GM21381 (cell line): ENCODE data around the gene ZNF277.
"Not testable (repeated sequence)": the region's sequence is repeated elsewhere in the genome, so short reads cannot be mapped to it uniquely, and the experiment has no call there.

Experiments used
- ATAC-seq: cut with Tn5 transposase; IDR thresholded peaks from one replicate; pipeline ENCODE4 v1.9.1; 2021; ENCODE audit warnings: mild to moderate bottlenecking, moderate library complexity; ENCODE audit not compliant: unreplicated experiment

The ZNF277 gene

DNA sequence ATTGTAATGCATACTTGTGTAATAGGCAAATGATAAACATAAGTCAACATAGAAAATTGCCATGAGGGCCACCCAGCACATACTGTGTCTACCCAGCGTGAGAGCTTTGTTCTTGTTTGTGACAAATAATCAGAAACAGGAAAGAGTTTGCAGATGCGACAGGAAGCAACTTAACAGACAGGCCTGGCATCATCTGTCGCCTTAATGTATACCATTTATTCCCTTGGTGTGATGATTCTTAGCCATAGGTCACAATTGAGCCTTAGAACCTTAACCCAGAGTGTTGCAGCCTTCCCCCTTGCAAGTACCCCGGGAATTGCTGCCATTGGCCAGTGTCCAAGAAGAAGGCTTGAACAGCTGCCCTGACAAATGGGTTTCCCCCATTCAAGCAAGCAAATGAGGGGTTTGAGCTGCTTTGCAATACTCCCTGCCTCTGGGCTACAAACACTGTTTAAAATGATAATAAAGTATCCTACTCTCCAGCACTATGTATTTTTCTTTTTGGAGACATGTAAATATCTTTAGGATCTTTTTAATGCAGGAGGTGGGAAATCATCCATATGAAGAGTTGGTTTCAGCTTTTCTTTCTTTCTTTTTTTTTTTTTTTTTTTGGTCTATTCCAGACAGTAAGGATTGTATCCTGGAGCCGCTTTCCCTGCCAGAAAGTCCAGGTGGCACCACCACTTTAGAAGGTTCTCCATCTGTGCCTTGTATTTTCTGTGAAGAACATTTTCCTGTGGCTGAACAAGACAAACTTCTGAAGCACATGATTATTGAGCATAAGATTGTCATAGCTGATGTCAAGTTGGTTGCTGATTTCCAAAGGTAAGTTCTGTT lies 80.0 kb downstream of the ZNF277 start:
- peak; percentile 34 for ATAC-seq

DNA sequence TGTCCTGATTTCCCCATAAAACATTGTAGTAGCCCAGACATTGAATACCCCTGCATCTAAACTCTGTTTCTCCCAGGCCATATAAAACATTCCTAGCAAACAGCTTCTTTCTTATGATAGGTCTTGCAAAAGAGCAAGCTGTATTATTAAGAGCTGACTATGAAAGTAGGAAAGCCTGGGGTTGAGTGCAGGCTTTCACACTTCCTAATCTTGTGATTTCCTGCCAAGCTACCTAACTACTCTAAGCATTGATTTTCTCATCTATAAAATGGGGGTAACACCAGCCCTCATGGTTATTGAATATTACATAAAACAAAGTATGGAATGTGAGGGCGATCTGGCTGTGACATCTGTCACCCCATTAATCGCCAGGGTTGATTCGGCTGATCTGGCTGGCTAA lies 81.8 kb downstream of the ZNF277 start:
- ATAC-seq, result no peak

DNA sequence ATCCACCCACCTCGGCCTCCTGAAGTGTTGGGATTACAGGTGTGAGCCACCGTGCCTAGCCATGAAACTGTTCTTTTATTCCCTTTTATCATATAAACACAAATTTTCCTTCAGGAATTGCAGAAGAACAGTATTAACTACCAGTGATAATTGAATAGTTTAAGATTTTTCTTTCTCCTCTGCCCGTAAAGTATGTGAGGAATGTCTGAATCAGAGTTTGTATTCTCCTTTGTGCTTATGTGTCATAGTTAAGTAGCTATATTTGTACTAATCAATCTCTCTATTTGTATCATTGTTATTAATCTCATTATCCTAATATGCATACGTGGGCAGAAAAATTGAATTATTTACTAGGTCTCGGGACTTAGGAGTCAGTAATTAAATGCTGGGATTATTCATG lies 83.6 kb downstream of the ZNF277 start:
- ATAC-seq, result no peak

DNA sequence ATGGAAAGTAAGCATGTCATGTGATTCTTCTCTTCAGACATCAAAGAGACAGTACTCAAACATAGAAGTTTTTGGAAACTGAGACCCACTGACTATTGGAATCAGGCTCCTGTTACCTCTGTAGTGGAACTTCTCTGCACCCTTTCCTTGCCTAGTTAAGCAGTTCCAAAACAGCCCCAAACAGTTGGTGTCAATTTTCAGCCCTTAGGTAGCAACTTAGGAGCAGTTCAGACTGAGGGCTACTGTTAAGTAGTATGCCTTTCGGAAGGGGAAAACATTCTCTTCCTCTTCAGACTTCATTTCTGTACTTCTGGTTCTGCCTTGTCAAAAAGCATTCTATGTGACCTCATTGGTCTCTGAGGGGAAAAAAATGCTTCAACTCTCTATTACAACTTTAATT lies 85.7 kb downstream of the ZNF277 start:
- ATAC-seq, result no peak

DNA sequence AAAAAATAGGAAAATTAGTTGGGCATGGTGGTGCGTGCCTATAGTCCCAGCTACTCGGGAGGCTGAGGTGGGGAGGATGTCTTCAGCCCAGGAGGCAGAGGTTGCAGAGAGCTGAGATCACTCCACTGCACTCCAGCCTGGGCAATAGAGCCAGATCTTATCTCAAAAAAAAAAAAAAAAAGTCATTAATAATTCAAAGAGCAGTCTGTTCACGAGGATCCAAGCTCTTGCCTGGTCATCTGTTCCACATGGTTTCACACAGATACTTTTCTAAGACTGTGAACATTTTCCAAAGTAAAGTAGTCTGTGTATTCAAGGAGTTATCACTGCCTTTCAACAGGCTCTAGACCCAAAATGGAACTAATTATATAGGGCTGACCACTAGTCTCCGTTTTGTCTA lies 86.9 kb downstream of the ZNF277 start:
- no peak for ATAC-seq

DNA sequence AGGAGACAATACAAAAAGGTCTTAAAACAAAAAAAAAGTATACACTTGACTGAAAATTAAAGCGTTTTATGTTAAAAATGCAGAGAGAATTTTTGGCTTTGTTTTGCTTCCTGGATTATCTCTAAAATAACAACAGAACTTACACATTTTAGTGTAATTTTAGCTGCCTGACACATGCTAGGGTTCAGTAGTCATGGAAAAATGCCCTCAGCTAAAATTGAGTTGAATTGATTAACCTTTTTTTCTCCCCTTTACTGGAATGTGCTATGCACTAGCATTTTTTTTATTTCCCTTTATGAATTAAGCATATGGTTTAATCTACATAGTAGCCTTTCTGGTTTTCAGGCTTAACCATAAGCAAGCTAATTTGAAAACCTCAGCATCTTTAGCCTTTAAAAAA lies 89.9 kb downstream of the ZNF277 start:
- ATAC-seq, result no peak

DNA sequence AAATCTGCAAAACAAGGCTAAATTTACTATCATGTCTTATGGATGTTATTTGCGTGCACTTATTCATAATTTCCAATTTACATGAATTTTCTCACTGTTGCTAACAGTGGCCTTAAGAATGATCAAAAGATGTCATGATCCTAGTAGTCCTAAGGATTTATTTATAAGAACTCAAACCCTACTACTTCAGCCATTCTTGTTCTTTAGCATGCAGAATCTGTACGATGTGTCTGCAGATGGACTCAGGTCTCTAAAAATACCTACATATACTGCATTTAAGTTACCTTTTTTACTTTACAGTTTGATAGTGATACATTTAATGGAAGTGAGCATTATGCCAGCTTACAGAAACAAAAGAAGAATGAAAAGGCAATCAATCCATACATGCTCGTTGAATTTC lies 91.2 kb downstream of the ZNF277 start:
- no peak for ATAC-seq

DNA sequence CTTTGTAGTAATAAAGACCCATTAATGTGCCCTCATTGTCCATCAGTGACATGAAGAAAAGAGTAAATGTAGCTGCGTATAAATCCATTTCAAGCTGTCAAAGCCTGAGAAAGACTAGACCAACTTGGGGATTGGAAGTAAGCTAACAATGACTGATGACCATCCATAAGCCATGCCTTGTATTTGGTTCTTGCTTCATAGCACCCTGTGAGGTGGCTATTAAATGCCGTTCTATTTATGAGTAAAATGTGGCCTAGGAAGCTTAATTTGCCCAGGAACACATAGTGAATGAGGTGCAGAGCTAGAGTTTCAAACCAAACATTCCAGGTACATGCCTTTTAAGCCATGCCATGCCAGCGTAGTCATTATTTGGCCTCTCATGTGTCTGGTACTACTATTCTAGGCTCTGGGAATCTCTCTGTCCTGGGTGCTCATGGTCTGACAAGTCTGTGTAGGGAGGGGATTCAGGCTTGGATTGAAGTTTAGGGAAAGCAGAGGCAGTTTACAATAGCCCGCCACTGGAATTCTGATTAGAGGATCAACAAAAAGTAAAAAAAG lies 92.1 kb downstream of the ZNF277 start:
- ATAC-seq, result no peak

DNA sequence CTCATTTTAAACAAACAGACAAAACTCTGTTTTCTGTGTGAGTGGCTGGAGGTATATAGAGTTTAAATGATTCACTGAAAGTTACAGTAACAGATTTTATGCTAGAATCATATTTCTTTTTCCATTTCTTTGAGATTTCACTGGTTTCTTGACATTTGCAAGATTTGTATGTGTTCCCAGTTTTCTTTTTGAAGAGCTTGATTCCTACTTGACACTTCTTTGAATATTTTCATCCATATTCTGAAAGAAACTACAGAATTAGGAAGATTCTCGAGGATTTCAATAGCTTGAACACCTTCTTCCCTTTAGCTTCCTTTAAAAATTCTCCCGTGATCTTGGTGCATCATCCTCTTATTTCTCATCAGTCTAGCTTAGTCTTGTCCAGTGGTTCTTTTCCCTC lies 93.6 kb downstream of the ZNF277 start:
- no peak for ATAC-seq

DNA sequence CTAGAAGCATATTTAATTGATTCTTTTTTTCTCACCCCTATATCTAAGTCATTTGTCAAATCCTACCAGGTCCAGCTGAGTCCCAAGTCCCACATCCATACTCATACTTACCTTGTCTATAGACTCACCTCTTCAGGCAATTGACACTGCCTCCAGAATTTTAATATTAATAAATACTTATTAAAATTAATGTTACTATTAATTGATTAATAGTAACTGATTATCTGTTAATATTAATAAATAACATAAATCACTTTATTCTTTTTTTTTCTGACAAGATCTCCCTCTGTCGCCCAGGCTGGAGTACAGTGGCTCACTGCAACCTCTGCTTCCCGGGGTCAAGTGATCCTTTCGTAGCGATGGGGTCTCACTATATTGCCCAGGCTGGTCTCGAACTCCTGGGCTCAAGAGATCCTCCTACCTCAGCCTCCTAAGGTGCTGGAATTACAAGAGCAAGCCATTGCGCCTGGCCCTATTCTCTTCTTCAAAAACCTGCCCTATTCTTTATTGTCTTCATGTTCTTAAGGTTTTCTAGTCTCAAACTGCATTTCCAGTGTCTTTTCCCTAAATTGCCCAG lies 94.4 kb downstream of the ZNF277 start:
- no peak for ATAC-seq

DNA sequence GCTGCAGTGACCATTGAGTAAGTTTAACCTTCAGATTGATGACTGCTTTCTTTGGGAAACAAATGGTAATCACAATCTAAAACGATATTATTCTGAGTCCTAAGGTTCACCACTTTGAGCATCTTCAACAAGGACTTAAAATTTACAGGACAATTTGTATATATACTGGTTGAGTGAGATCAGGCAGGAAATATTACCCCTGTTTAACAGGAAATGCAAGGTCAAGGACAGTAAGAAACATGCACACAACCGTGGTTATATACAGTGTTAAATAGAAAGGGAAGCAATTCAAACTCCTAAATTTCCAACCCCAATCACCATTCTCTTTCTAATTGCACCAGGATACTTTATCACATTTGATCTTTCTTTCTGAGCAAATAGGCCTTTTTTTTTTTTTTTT lies 96.1 kb downstream of the ZNF277 start:
- no peak for ATAC-seq

DNA sequence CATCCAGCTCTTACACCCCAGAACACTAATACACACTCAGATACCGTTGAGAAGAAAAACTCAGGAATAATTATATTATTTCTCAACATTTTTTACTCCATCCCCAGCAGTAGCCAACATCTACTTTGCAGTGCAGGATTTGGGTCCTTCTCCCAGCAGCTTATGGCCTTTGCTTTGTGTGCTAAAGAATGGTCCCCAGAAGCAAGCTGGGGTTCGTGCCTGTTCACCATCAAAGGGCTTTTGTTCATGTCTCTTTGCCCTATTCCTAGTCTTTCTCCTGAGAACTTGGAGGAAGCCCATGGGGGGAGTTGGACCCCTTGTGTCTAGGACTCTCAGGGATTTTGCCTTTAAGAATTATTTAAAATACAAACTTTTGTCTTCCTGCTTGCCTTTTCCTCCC lies 100.4 kb downstream of the ZNF277 start:
- ATAC-seq, result no peak

DNA sequence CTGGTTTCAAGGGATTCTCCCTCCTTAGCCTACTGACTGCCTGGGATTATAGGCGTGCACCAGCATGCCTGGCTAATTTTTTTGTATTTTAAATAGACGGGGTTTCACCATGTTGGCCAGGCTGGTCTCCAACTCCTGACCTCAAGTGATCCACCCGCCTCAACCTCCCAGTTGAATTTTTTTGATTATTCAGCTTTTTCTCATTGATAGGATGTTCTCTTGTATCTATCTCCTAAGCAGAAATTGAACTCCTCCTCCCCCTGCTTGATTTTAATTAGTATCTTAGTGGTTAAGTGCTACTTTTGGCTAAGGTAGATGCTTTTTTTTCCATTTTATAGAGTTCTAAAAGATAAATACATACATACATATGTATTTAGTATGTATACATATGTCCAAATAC lies 101.0 kb downstream of the ZNF277 start:
- no peak for ATAC-seq

DNA sequence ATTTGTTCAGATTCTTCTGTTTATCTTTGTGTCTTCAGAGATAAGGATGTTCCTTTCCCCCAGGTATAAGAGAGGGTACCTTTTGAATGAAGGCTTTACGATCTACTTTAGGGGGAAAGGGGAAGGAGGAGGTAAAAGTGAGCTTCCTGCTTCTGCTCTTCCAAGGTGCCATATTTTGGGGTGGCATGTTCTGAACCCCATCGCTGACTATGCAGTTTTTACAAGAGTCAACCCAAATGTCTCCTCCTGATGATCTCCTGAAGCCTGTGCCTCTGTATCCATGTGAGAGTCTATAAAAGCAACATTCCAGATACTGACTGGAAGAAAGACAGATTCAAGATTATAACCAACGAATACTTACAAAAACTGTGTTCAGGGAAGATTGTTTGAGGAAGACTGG lies 102.5 kb downstream of the ZNF277 start:
- no peak for ATAC-seq

DNA sequence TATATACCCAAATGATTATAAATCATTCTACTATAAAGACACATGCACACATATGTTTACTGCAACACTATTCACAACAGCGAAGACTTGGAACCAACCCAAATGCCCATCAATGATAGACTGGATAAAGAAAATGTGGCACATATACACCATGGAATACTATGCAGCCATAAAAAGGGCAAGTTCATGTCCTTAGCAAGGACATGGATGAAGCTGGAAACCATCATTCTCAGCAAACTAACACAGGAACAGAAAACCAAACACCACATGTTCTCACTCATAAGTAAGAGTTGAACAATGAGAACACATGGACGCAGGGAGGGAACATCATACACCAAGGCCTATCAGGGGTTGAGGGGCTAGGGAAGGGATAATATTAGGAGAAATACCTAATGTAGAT lies 110.3 kb downstream of the ZNF277 start:
- not testable (repeated sequence) for ATAC-seq

DNA sequence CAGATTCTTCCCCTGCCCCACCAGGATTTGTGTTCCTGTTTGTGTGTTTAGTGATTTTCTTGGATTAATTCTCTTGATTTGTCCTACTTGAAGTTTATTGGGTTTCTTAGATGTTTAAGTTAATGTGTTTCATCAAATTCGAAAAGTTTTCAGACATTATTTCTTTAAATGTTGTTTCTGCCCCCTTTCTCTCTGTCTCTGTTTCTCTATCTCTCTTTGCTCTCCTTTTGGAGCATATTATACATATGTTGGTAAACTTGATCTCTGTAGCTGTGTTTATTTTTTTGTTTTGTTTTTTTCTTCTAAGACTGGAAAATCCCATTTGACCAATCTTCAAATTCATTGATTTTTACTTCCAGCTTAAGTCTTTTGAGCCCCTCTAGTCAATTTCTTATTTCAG lies 115.6 kb downstream of the ZNF277 start:
- ATAC-seq, result no peak

DNA sequence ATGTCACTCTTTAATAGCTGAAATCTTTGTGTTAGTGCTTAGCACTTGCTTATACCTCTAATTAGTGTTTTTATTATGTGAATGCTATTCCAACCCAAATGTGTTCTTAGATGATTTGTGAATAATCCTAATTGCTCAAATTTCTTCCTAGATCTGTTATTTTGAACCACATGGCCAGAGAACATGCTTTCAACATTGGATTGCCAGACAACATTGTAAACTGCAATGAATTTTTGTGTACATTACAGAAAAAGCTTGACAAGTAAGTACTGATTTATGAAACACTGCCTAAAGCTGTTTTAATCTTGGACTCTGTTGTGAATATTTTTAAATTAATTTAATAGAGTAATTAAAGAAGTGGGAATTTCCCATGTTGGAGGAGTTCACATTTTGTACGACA lies 121.1 kb downstream of the ZNF277 start:
- no peak for ATAC-seq

DNA sequence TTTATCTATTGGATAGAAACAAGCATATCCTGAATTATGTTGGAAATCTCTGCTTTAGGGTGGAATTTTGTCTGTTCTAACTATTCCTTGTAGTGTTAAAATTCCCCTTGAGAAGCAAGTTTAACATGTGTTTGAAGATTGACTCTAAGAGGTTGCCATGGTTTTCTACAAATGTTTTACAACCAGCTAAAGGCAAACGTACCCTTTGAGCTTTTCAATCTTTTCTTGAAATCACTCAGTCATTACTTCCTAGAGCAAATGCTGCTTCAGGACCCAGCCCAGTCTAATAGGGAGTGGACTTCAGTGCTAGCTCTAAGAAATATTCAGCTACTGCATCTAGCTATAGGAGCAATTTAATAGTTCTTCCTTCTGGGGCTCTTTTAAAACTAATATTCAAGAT lies 125.0 kb downstream of the ZNF277 start:
- ATAC-seq, result no peak

DNA sequence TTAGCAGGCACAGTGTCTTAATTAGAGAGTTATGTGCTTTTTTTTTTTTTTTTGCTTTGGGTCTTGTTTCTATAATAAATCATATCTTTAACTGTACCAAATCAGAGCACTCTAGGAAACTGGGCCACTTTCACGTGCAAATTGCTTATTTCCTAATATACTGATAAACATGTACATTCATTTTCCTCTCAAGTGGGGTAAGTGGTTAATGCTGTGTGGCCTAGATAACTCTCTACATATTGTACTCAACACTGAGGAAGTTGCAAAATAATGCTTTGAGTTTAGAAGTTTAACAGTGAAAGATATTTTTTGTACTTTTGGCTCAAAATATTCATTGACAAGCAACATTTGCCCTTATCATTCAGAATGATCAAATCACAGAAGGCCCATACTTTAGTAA lies 127.9 kb downstream of the ZNF277 start:
- no peak for ATAC-seq

DNA sequence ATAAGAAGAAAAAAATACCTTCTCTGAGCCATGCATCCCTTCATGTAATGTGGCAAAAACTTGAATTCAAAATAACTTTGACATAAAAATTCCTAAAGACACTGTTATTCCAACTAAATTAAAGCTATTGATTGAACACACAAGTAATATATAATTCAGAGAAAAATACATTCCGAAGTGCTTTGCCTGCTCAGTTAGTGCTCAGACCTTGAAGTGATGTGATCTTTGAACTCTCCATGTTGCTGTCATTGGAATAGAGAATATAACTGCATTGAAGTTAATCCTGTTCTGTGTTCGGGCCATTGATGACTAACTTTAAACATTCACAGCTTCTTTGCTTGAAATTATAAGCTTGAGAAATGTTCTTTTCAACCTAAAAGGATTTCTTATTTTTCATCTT lies 129.8 kb downstream of the ZNF277 start:
- ATAC-seq, result no peak

DNA sequence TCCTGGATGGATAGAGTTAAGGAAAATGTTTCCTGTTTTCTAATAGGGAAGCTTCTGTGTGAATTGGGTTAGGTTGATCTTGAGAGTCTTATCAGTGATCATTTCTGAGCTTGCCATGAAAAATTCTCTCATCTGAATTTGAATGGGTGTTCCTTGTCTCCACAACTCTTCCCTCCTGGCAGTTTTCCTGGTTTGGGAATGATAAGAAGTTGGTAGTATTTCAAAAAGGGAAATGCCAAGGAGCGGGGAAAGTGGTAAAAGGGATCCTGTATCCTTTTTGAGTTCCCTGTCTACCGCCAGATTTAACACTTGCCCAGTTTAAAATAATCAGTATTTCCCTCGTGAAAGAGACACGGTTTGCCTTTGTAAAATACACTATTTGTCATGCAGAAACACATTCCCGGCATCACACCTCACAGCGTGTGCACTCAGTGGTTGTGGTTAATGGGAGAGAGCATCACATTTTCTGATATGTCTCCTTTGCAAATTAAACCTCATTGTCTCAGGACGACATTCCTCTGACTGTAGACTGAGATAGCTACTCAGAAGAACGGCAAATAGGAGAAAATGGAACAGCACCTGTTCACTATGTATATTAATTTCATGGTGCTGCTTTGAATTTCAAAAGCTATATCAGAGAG lies 130.6 kb downstream of the ZNF277 start:
- ATAC-seq, result no peak

DNA sequence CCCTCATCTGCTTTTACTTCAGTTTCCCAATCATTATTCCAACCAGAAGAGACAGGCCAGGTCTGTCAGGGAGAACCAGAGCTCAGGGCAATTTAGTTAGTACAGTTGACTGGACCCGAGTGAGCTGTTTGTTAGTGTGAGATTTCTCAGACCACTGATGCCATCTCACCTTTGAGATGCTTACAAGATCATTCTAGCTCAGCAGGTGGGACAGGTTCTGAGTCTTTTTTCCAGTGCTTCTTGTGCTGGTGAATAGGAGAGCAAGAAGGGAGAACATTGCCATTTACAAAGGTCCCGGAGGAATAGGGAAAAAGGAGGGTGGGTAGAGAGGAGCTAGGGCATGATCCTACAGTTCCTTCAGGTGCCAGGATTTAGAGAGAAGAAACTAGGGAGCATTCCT lies 131.4 kb downstream of the ZNF277 start:
- ATAC-seq, result no peak
